ENCODE measurements around the gene CPEB4. TPM values are rescaled to one million over a fixed set of nuclear protein-coding genes. Genes with fewer than 3 reads are reported as not detected.
A peak's percentile ranks its signal among the peaks of the same experiment; 100 is the strongest.

Gene CPEB4
- total and polyA plus RNA-seq, 5 donors from 2014 or later, result 3.4 to 42.7 (median 4.7) TPM

DNA sequence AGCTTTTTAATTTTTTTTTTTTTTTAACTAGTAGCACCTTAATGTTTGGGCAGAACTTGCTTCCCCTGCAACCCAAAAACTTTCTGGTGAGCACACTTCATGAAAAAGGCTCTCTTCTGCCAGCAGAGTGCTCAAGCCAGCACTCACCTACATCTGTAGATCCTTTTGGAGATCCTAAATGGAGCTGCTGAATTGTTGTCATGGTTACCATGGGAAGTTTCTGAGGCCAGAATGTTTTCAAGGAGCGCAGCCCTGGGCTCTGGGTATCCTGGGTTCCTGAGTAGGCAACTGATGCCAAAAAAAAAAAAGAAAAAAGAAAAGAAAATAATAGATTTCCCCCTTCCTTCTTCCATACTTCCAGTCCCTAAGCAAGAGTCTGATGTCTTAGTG, 3.1 kb upstream of the CPEB4 start:
- no peak for DNase-seq
- Mint-ChIP-seq H3K4me1 (peaks cover 18 to 63% (median 45%) of the 10 kb centered on the region in 4 donors), H3K9me3 (peaks cover 0 to 4% (median 0%) of the 10 kb centered on the region in 7 donors), H3K27me3 (no peaks in the 10 kb centered on the region), H3K27ac (peak overlapping the region; percentile 78 to 97 (median 85)), H3K4me3 (peak overlapping the region; percentile 73 to 90 (median 82)), H3K36me3 (peaks cover 1% of the 10 kb centered on the region)
- Histone ChIP-seq H3K27me3 (ENCODE audit: control insufficient read depth, insufficient read depth, low read length) (no peaks in the 10 kb centered on the region), H3K4me1 (ENCODE audit: control insufficient read depth, insufficient read depth, low read length, poor library complexity, severe bottlenecking) (peaks cover 47% of the 10 kb centered on the region), H3K4me3 (ENCODE audit: low read depth, low read length) (peak overlapping the region; percentile 46), H3K27ac (ENCODE audit: insufficient read depth, low read length, poor library complexity, severe bottlenecking) (peak overlapping the region; percentile 70), H3K9me3 (ENCODE audit: control insufficient read depth in 2 of 2, low read length in 2 of 2) (no peaks in the 10 kb centered on the region), H3K36me3 (ENCODE audit: control insufficient read depth, insufficient read depth, low read length) (no peaks in the 10 kb centered on the region)
- no peak for ATAC-seq (ENCODE audit: low read depth in 2 of 2)

DNA sequence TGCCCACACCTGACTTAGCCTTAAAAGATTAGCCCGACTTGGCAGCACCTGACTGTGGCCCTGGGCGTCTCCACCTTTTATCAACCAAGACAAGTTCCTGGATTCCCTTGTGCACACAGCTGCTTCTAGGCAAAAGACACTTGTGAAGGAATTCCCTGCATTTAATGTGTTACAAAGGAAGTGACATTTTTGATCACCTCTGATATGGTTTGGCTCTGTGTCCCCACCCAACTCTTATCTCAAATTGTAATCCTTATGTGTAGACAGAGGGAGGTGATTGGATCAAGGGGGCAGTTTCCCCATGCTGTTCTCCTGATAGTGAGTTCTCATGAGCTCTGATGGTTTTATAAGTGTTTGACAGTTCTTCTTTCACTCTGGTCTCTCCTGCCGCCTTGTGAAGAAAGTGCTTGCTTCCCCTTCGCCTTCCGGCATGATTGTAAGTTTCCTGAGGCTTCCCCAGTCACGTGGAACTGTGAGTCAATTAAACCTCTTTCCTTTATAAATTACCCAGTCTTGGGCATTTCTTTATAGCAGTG, 2.6 kb upstream of the CPEB4 start:
- Histone ChIP-seq H3K9me3 (ENCODE audit: control insufficient read depth in 2 of 2, low read length in 2 of 2) (no peaks in the 10 kb centered on the region), H3K27ac (ENCODE audit: insufficient read depth, low read length, poor library complexity, severe bottlenecking) (peak overlapping the region; percentile 70), H3K36me3 (ENCODE audit: control insufficient read depth, insufficient read depth, low read length) (no peaks in the 10 kb centered on the region), H3K4me3 (ENCODE audit: low read depth, low read length) (peak overlapping the region; percentile 46), H3K27me3 (ENCODE audit: control insufficient read depth, insufficient read depth, low read length) (no peaks in the 10 kb centered on the region), H3K4me1 (ENCODE audit: control insufficient read depth, insufficient read depth, low read length, poor library complexity, severe bottlenecking) (peaks cover 52% of the 10 kb centered on the region)
- H3K36me3 Mint-ChIP-seq, result peaks cover 6% of the 10 kb centered on the region
- H3K27ac Mint-ChIP-seq, result peak overlapping the region; percentile 78 to 97 (median 85)
- H3K4me3 Mint-ChIP-seq, result peak overlapping the region; percentile 18 to 90 (median 76)
- H3K4me1 Mint-ChIP-seq, result peaks cover 20 to 68% (median 49%) of the 10 kb centered on the region in 4 donors
- H3K9me3 Mint-ChIP-seq, result peaks cover 0 to 4% (median 0%) of the 10 kb centered on the region in 7 donors
- H3K27me3 Mint-ChIP-seq, result no peaks in the 10 kb centered on the region
- ATAC-seq (ENCODE audit: low read depth in 2 of 2) (no peak), DNase-seq (peak in 1 of 3 donors; percentile 47)

DNA sequence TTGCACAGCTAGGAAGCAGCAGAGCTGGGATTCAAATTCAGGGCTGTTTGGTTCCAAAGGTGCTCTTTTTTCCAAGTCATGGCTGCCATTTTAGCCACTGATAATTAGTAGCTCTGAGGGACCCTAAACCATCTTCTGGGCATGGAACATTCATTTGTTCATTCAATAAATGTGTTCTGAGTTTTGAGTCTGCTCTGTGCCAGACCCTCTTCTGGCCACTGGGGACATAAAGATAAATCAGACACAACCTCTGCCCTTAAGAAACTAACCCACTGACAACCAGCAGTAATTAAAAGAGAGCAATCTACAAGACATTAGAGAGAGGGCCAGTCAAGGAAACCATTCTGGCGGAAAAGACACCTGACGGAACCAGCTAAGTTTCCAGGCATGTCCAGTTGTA, 2.0 kb upstream of the CPEB4 start:
- Mint-ChIP-seq H3K4me3 (peak overlapping the region; percentile 48 to 90 (median 82)), H3K9me3 (peaks cover 0 to 4% (median 0%) of the 10 kb centered on the region in 7 donors), H3K27me3 (no peaks in the 10 kb centered on the region), H3K4me1 (peaks cover 23 to 72% (median 54%) of the 10 kb centered on the region in 4 donors), H3K27ac (peak overlapping the region; percentile 17 to 78 (median 57)), H3K36me3 (peaks cover 9% of the 10 kb centered on the region)
- H3K9me3 ChIP-seq (ENCODE audit: control insufficient read depth in 2 of 2, low read length in 2 of 2), result no peaks in the 10 kb centered on the region
- H3K27me3 ChIP-seq (ENCODE audit: control insufficient read depth, insufficient read depth, low read length), result no peaks in the 10 kb centered on the region
- no peak overlapping the region for H3K4me3 ChIP-seq (ENCODE audit: low read depth, low read length)
- H3K27ac ChIP-seq (ENCODE audit: insufficient read depth, low read length, poor library complexity, severe bottlenecking), result no peak overlapping the region
- H3K4me1 ChIP-seq (ENCODE audit: control insufficient read depth, insufficient read depth, low read length, poor library complexity, severe bottlenecking), result peaks cover 58% of the 10 kb centered on the region
- no peaks in the 10 kb centered on the region for H3K36me3 ChIP-seq (ENCODE audit: control insufficient read depth, insufficient read depth, low read length)
- ATAC-seq (ENCODE audit: low read depth in 2 of 2) (no peak), DNase-seq (no peak)

DNA sequence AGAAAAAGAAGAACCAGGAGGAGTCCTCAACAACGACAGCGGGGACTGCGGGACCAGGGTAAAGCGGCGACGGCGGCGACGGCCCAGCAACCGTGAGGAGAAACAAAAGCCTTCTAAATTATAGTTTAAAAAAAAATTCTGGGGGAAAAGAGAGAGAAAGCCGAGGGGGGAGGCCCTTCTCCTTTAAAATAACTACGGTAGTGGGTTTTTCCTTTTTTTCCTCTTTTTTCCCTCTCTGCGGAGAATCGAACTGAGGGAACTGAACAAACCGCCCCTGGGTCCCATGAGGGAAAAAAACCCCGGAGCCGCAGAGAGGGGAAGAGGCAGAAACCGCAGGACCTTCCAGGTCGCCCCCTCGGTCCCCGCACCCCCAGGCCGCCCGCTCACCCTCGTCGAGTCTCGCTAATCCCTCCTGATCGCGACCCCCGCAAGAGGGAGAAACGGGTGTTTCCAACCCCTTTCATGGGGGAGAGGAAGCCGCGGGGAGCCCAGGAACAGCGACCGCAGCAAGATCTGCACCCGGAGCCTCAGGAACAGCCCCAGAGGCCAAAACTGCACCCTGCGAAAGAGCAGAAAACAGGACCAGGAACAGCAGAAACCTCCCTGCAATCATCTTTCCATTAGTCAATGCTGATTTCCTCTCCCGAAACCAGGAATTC, 453 bp downstream of the CPEB4 start:
- Mint-ChIP-seq H3K36me3 (peaks cover 18% of the 10 kb centered on the region), H3K27me3 (no peaks in the 10 kb centered on the region), H3K27ac (peak overlapping the region in 2 of 3 donors; percentile 96 to 98), H3K9me3 (no peaks in the 10 kb centered on the region), H3K4me1 (peaks cover 39 to 87% (median 70%) of the 10 kb centered on the region in 4 donors), H3K4me3 (peak overlapping the region; percentile 90 to 99 (median 98))
- Histone ChIP-seq H3K9me3 (ENCODE audit: control insufficient read depth in 2 of 2, low read length in 2 of 2) (no peaks in the 10 kb centered on the region), H3K4me1 (ENCODE audit: control insufficient read depth, insufficient read depth, low read length, poor library complexity, severe bottlenecking) (peaks cover 83% of the 10 kb centered on the region), H3K27me3 (ENCODE audit: control insufficient read depth, insufficient read depth, low read length) (no peaks in the 10 kb centered on the region), H3K36me3 (ENCODE audit: control insufficient read depth, insufficient read depth, low read length) (no peaks in the 10 kb centered on the region), H3K27ac (ENCODE audit: insufficient read depth, low read length, poor library complexity, severe bottlenecking) (peak overlapping the region; percentile 83), H3K4me3 (ENCODE audit: low read depth, low read length) (peak overlapping the region; percentile 88)
- ATAC-seq (ENCODE audit: low read depth in 2 of 2) (peak; percentile 0 to 2), DNase-seq (peak in 1 of 3 donors; percentile 13)

DNA sequence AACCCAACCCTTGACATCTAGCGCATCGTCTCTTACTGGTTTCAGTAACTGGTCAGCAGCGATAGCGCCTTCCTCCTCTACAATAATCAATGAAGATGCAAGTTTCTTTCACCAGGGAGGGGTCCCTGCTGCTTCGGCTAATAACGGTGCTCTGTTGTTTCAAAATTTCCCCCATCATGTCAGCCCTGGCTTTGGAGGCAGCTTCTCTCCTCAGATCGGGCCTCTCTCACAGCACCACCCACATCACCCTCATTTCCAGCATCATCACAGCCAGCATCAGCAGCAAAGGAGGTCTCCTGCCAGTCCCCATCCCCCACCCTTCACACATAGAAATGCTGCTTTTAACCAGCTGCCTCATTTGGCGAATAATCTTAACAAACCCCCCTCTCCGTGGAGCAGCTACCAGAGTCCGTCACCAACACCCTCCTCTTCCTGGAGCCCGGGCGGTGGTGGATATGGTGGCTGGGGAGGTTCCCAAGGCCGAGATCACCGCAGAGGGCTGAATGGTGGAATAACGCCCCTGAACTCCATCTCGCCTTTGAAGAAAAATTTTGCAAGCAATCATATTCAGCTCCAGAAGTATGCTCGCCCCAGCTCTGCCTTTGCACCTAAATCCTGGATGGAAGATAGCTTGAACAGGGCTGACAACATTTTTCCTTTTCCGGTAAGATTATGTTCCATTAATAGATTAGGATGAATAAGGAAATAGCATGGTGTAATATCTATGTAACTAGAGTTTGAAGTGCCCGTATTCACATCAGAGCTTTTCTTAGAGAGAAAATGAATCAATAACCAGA, 2.2 kb downstream of the CPEB4 start:
- Histone ChIP-seq H3K4me3 (ENCODE audit: low read depth, low read length) (peak overlapping the region; percentile 88), H3K9me3 (ENCODE audit: control insufficient read depth in 2 of 2, low read length in 2 of 2) (no peaks in the 10 kb centered on the region), H3K27me3 (ENCODE audit: control insufficient read depth, insufficient read depth, low read length) (no peaks in the 10 kb centered on the region), H3K36me3 (ENCODE audit: control insufficient read depth, insufficient read depth, low read length) (no peaks in the 10 kb centered on the region), H3K27ac (ENCODE audit: insufficient read depth, low read length, poor library complexity, severe bottlenecking) (no peak overlapping the region), H3K4me1 (ENCODE audit: control insufficient read depth, insufficient read depth, low read length, poor library complexity, severe bottlenecking) (peaks cover 74% of the 10 kb centered on the region)
- Mint-ChIP-seq H3K27ac (peak overlapping the region in 2 of 3 donors; percentile 5 to 6), H3K4me3 (peak overlapping the region; percentile 90 to 99 (median 94)), H3K9me3 (no peaks in the 10 kb centered on the region), H3K27me3 (no peaks in the 10 kb centered on the region), H3K36me3 (peaks cover 18% of the 10 kb centered on the region), H3K4me1 (peaks cover 43 to 88% (median 69%) of the 10 kb centered on the region in 4 donors)
- DNase-seq (no peak), ATAC-seq (ENCODE audit: low read depth in 2 of 2) (no peak)

DNA sequence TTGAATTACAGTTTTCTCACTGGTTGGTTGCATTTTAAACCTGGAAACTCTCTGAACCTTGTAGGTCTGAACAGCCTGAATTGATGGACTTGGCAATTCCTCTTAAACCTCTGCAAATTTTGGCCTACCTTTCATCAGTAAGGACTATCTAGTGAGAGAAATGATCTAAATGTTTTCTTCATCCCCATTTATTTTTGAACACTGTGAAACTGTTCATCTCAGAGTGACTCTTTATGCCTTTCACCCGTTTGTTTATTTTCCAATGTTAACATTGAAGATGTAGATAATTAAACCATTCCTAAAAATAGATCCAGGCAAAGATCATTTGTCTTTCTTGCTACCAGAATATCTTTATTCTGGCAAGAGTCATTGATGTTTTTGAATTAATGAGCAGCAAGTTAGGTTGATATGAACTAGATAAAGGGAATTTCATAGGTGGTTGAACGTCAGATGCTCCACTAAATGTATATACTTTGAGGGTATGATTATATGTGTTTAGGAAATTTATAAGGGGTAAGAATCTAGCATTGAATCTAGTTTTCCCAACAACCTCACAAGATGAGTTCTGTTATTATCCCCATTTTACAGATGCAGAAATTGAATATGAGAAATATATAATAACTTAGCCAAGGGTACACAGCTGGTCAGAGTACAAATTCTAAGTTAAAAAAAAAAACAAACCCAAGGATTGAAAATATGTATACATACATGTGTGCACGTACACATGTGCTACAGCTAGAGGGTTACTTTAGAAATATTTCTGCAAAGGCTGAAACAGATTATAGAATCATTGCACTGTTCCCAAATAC, 3.4 kb downstream of the CPEB4 start:
- H3K27ac ChIP-seq (ENCODE audit: insufficient read depth, low read length, poor library complexity, severe bottlenecking), result no peak overlapping the region
- peaks cover 64% of the 10 kb centered on the region for H3K4me1 ChIP-seq (ENCODE audit: control insufficient read depth, insufficient read depth, low read length, poor library complexity, severe bottlenecking)
- H3K4me3 Mint-ChIP-seq, result peak overlapping the region; percentile 64 to 90 (median 78)
- H3K27me3 Mint-ChIP-seq, result no peaks in the 10 kb centered on the region
- peaks cover 18% of the 10 kb centered on the region for H3K36me3 Mint-ChIP-seq
- H3K4me1 Mint-ChIP-seq, result peaks cover 40 to 85% (median 65%) of the 10 kb centered on the region in 4 donors
- ATAC-seq (ENCODE audit: low read depth in 2 of 2) (no peak), DNase-seq (no peak)
- H3K9me3 Mint-ChIP-seq, result no peaks in the 10 kb centered on the region
- peak overlapping the region in 1 of 3 donors; percentile 38 for H3K27ac Mint-ChIP-seq
- peak overlapping the region; percentile 88 for H3K4me3 ChIP-seq (ENCODE audit: low read depth, low read length)
- H3K36me3 ChIP-seq (ENCODE audit: control insufficient read depth, insufficient read depth, low read length), result no peaks in the 10 kb centered on the region
- no peaks in the 10 kb centered on the region for H3K9me3 ChIP-seq (ENCODE audit: control insufficient read depth in 2 of 2, low read length in 2 of 2)
- H3K27me3 ChIP-seq (ENCODE audit: control insufficient read depth, insufficient read depth, low read length), result no peaks in the 10 kb centered on the region

DNA sequence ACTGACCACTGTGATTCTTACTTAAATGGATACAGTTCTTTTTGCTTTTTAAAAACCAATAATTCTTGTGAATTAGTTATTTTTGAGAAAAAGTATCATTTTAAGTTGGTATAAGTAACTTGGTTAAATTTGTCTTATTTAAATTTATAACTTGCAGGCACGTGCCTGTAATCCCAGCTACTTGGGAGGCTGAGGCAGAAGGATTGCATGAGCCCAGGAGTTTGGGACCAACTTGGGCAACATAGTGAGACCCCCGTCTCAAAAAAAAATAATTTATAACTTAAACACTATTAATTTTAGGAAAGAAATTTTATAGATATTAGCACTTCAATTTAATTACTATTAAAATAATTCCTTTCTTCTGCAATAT, 5.0 kb downstream of the CPEB4 start:
- peaks cover 18% of the 10 kb centered on the region for H3K36me3 Mint-ChIP-seq
- H3K36me3 ChIP-seq (ENCODE audit: control insufficient read depth, insufficient read depth, low read length), result no peaks in the 10 kb centered on the region

More for the DNA sequence above, 5.0 kb downstream of the CPEB4 start:
- H3K4me1 ChIP-seq (ENCODE audit: control insufficient read depth, insufficient read depth, low read length, poor library complexity, severe bottlenecking), result peaks cover 61% of the 10 kb centered on the region
- DNase-seq (no peak), ATAC-seq (ENCODE audit: low read depth in 2 of 2) (no peak)
- H3K4me3 ChIP-seq (ENCODE audit: low read depth, low read length), result peak overlapping the region; percentile 88
- H3K27me3 ChIP-seq (ENCODE audit: control insufficient read depth, insufficient read depth, low read length), result no peaks in the 10 kb centered on the region
- Mint-ChIP-seq H3K4me3 (peak overlapping the region; percentile 35 to 87 (median 74)), H3K9me3 (no peaks in the 10 kb centered on the region), H3K4me1 (peaks cover 40 to 71% (median 56%) of the 10 kb centered on the region in 4 donors), H3K27me3 (no peaks in the 10 kb centered on the region), H3K27ac (no peak overlapping the region)
- H3K27ac ChIP-seq (ENCODE audit: insufficient read depth, low read length, poor library complexity, severe bottlenecking), result no peak overlapping the region
- no peaks in the 10 kb centered on the region for H3K9me3 ChIP-seq (ENCODE audit: control insufficient read depth in 2 of 2, low read length in 2 of 2)
